GM18519 (cell line): ENCODE data around the gene SLCO1C1.
"Not testable (repeated sequence)": the region's sequence is repeated elsewhere in the genome, so short reads cannot be mapped to it uniquely, and the experiment has no call there.

Experiments
- ATAC-seq: cut with Tn5 transposase; IDR thresholded peaks from one replicate; pipeline ENCODE4 v1.9.1; 2021; ENCODE audit warnings: mild to moderate bottlenecking, moderate library complexity; ENCODE audit not compliant: unreplicated experiment, low FRiP score

SLCO1C1 gene, protein sequence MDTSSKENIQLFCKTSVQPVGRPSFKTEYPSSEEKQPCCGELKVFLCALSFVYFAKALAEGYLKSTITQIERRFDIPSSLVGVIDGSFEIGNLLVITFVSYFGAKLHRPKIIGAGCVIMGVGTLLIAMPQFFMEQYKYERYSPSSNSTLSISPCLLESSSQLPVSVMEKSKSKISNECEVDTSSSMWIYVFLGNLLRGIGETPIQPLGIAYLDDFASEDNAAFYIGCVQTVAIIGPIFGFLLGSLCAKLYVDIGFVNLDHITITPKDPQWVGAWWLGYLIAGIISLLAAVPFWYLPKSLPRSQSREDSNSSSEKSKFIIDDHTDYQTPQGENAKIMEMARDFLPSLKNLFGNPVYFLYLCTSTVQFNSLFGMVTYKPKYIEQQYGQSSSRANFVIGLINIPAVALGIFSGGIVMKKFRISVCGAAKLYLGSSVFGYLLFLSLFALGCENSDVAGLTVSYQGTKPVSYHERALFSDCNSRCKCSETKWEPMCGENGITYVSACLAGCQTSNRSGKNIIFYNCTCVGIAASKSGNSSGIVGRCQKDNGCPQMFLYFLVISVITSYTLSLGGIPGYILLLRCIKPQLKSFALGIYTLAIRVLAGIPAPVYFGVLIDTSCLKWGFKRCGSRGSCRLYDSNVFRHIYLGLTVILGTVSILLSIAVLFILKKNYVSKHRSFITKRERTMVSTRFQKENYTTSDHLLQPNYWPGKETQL

DNA sequence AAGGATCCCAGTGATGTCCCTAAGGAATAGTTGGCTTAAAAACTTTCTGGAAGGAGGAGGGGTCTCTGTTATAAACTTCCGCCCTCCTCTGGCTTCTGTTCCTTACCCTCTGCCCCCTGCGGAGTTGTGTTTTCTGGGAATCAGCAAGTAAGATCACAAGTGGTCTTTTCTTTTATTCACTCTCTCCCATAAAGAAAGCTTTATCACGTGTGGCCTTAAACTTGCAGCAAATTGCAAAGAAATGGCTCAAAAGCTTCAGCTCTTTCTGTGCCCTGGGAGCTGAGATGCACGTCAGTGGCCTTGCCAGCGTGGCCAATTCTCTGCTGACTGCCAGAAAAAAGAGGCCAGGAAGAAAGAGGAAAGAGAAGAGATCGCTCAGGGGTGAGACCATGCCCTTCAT, at the start of gene SLCO1C1:
TSS of gene SLCO1C1 (plus strand) at position 101 of the 400 bp plus-strand sequence. CDS start 4,245 bp downstream, outside the sequence.
- no peak for ATAC-seq

DNA sequence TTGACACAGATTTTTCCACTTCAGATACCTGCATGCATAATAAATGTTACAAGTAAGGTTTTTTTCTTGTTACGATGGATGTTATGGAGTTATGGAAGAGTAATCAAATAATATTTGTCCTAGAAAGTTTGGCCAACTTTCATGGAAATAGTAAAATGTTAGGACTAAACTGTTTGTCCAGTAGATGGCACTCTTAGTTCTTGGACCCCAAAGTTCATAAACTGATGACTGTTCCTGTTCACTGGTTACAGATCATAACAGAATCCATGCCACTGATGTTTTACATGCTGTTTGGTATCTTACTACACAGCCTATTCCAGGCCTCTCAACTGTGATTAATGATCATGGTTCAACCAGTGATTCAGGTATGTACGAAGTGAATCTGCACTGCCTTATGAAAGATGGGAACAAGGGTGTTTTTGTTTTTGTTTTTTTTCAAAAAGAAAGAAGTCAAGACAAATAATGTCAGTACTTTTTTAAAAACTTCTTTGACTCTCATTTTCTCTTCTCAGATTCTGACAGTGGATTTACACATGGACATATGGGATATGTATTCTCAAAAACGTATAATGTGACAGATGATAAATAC, 48.8 kb upstream of the SLCO1C1 start:
- ATAC-seq, result no peak

DNA sequence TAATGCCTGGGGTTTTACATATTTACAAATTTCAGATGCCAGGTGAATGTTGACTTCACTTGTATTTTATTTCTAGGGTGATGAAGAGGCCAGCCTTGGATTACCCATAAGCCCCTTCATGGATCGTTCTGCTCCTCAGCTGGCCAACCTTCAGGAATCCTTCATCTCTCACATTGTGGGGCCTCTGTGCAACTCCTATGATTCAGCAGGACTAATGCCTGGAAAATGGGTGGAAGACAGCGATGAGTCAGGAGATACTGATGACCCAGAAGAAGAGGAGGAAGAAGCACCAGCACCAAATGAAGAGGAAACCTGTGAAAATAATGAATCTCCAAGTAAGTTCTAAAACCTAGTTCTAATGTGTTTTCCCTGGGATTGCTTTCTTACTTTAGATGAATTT, 41.3 kb upstream of the SLCO1C1 start:
- no peak for ATAC-seq

DNA sequence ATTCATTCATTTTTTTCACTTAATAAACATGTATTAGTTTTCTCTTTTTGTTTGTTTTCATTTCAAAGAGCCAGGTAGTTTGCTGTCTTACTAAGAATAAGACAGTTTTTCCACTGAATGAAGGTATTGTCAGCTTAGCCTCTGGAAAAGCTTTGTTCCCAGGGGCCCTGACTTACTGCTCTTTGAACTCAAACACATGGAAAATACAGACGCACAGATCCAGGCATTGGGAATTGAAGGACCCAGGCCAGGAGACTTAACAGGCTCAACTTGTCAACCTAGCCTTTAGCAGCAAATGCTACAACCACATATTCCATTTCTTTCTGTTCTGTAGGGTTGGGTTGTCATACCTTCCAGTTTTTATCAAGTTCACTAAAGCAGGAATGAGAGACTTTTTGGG, 38.5 kb upstream of the SLCO1C1 start:
- ATAC-seq, result no peak

DNA sequence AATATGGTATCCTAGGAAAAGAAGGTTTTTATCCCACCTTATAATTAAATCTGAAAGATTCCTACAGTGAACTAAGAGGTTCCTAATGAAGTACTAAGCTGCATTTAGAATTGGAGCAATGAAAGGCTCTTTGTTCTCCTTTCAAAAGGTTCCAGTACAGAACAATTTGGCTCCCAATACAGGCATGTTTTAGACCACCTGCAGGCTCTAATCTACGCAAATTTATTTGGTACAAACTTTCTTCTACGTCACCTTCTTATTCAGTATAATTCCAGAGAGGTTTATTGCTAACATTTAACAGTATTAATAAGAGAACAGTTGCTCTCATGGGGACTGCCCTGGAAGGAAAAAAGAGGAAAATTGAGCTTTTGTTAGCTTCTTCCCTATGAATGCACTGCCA, 37.6 kb upstream of the SLCO1C1 start:
- no peak for ATAC-seq

DNA sequence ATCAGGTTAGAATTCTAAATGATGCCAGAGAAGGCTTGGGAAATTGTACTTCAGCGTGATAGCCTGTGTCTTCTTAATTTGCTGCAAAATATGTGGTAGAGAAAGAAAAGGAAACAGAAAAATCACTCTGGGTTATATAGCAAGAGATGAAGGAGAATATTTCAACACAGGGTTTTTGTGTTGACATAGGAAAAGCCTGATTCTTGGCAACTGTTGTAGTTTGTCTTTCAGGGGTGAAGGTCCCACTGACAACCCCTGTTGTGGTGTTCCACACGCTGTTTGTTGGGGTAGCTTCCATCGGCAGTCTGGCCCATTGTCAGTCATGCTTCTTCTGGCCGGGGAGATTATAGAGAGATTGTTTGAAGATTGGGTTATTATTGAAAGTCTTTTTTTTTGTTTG, 13.8 kb upstream of the SLCO1C1 start:
- no peak for ATAC-seq

DNA sequence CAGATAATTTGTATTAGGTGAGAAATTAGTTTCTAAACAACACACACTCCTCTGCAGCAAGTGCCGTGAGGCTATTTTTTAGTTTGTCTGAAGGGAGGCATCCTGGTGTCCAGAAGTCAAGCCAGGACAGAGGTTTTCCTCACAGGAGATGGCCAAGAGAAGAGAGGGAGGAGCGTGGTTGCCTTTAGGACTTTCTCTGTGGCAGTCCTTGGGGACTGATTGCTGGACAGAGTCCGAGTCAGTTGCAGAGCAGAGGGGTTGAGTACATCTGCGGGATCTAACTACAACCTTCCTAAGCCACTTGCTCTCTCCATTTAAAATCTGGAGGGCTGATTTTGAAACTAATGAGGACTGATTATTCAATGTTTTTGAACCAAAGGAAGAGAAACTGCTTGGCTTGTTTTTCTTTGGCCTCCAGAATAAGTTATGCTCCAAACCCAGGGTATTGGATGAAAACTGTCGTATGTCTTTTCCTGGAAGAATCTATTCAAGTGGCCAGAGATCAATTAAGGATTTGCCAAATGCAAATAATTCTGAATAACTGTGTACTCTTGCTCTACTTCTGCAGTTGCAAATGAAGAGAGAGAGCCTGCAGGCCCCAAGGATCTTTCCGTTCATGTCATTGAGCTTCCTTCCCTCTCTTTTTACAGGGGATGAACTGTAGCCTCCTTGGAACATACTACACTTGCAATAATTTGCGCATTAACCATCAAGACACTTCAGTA, 1.2 kb downstream of the SLCO1C1 start:
- ATAC-seq, result no peak

DNA sequence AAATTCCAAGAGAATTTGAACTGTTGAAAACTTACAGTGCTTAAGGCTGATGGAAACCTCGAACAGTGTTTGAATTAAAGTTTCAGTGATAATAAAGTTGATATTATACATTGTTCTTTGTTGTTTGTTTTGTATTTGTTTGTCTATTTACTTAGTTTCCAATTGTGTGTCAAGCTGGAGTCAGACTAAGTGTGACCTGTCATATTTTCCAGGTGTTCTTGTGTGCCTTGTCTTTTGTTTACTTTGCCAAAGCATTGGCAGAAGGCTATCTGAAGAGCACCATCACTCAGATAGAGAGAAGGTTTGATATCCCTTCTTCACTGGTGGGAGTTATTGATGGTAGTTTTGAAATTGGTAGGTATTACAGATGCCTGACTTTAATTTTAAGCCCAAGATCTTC, 6.0 kb downstream of the SLCO1C1 start:
- ATAC-seq, result no peak

DNA sequence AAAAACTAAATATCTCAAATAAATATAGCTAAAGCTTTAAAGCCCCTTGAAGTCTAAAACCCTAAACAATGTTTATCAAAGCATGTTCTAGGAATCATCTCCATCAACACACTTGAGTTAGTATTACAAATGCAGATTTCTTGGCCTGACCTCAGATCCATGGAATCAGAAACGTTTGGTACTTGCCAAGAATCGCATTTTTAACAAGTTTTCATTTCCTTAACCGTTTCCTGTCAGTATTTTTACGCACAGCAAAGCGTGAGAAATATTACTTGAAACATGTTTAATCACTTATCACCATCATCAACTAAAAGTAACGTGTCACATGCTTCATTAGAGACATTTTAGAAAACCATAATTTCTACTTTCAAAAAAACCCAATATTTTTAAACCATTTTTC, 9.7 kb downstream of the SLCO1C1 start:
- ATAC-seq, result no peak

DNA sequence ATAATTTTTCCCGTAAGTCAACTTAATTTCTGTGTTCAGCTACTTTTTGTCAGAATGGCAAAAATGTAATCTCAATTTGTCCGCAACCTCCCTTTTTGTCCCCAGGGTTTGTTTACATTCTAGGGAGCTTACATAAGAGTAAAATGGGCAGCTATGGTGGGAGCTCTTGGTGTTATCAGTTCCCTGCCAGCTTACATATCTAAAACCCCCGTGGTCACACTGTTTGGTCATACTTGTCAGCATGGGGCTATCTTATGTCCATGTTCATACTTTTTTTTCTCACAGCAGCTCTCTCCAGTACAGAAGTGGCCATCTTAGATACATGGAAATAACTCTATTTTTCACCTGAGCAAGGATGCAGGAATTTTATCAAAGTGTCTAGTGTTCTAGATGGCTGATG, 16.7 kb downstream of the SLCO1C1 start:
- no peak for ATAC-seq

DNA sequence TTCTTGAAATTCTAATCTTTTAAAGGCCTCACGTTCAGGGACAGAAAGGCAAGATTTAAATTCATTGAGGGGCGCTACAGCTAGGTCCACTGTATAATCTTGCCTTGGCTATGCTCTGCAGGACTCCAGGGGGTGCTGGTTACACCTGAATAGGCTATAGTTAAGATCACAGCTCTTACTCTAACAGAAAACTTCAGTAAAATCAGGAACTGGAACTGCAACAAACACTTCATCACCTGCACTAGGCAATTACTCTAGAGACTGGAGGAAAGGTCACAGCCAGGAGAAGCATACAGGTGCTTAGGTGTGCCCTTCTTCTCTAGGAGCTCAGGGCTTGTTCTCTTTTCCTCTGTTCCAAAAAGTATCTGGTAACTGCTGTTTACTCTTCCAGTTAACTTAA, 20.9 kb downstream of the SLCO1C1 start:
- no peak for ATAC-seq

DNA sequence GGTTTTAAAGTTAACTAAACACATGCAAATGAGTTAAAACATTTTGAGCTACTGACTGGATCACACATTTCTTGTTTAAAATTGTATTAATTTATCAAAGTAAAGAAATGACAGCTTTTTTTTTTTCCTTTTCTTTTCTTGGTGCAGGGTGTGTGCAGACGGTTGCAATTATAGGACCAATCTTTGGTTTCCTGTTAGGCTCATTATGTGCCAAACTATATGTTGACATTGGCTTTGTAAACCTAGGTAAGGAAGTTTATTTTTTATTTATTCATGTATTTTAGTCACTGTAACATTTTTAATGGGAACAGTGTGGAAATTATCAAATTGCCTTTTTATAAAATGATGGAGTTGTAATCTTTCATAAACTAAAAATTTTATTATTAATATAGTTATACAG, 21.9 kb downstream of the SLCO1C1 start:
- no peak for ATAC-seq

DNA sequence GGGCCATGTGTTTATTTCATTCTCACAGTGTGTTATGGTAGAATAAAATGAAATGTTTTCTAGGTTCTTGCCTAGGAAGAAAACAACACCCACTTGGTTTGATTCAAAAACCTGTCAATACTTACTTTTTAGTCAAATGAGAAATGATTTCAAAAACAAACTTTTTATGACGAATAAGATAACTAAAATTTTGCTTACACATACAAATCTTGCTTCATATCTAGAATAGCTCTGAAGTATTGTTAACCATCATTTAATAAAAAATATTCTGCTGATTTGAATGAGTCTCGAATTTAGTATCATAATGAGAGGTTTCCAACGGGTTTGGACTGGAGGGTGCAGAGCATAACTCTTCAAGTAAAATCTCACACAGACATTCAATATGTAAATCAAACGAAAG, 23.2 kb downstream of the SLCO1C1 start:
- no peak for ATAC-seq

DNA sequence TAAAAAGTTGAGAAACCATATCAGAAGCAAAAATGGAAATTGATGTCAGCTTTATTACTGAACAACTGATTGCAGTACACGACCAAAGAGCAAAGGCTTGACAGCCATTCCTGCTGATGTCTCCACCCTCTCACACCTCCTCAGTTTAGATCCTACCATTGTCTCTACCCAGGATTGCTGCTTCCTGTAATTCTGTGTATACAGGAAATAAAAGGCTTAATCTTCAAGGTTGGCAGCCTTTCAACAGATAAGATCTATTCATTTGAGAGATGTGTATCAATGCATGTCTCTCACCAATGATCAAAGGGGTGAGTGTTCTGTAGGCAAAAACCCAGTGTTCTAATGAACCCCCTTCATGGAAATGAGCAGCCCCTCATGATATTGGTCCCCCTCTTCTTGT, 27.0 kb downstream of the SLCO1C1 start:
- no peak for ATAC-seq

DNA sequence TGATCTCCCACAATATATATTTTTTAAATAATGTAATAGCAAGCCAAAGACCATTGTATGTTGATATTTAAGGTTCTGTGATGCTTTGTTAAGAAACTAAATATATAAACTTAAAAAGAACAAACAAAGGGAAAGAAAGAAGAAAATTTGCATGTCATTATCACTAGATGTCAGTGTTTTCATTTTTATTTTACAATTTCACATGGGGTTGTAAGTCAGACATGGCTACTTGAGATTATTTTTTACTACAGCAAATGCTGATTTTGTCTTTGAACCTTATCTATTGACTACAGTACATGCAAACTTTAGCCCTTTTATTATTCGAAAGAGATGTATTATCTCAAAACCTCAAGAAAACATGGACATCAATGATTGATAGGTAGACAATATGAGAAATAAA, 36.1 kb downstream of the SLCO1C1 start:
- no peak for ATAC-seq

DNA sequence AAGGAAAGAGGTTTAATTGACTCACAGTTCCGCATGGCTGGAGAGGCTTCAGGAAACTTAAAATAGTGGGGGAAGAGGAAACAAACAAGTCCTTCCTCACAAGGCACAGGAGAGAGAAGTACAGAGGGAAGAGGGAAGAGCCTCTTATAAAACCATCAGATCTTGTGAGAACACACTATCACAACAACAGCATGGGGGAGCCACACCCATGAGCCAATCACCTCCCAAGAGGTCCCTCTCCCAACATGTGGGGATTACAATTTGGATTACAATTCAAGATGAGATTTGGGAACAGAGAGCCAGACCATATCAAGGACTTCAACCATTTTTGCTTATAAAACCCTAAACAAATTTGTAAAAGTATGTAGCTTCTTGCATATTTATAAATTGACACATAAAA, 45.8 kb downstream of the SLCO1C1 start:
- ATAC-seq, result no peak

DNA sequence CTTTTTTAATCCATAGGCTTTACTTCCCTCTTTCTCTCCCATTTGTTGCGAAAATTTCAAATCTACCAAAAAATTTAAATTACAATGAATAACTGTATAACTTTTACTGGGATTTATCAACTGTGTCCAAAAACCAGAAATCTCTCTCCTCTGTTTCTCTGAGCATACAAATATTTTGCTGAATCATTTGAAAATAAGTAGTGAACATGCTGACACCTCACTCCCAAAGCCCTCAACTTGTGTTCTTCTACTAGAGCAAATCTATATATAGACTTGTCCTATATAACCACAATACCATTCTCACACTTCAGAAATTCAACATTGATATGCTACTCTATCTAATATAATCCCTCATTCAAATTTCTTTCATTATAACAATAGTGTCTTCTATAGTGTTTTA, 53.1 kb downstream of the SLCO1C1 start:
- no peak for ATAC-seq

DNA sequence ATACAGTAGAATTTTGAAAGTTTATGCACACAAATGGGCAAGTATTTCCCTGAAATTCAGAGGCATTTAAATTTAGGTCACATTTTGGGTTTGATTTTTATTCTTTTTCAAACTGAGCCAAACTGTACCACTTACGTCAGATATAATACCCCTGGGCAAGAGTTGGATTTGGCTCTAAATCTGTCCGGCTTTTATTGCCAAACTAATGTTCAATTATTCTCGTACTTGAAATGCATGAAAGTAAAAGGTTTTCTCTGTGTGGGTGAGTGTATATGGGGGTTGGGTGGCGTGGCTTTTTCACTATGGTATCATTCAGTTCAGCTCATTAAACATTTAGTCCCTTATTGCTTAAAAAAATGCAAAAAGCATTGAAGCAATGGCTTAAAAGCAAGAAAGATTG, 55.9 kb downstream of the SLCO1C1 start:
- no peak for ATAC-seq

DNA sequence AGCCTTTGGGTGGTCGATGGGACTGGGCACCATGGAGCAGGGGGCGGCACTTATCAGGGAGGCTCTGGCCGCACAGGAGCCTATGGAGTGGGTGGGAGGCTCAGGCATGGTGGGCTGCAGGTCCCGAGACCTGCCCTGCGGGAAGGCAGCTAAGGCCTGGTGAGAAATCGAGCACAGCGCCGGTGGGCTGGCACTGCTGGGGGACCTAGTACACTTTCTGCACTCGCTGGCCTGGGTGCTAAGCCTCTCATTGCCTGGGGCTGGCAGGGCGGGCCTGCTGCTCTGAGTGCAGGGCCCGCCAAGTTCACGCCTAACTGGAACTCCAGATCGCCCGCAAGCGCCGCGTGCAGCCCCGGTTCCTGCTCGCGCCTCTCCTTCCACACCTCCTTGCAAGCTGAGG, 82.3 kb downstream of the SLCO1C1 start:
- ATAC-seq, result no peak

DNA sequence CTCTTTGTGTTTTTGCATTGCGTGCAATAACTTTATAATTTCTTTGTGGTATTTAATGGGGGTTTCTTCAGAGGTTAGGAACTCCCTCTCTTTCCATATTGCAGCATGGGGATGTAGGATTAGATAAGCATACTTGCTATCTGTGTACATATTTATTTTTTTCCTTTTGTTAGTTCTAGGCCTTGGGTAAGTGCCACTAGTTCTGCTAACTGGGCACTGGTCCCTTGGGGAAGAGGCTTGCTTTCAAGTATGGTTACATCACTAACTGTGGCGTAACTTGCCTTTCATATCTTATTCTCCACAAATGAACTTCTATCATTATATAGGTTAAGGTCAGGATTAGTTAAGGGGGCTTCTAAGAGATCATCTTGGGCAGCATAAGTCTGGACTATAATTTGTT, 83.8 kb downstream of the SLCO1C1 start:
- ATAC-seq, result no peak

DNA sequence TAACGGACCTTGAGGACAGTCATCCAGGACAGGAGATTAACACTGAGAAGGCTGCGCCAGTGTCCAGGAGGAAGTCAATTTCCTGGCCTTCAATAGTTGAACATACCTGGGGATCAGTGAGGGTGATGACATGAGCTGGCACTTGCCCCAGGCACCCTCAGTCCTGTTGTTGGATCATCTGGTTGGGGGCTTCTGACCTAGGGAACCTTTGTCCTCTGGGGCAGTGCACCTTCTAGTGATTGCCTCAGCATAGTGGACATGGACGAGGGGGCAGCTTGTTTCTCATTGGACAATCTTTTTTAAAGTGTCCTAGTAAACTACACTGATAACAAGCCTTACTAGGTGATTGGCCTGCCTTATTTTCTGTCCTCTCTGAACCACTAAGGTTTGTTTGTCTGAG, 84.8 kb downstream of the SLCO1C1 start:
- ATAC-seq, result not testable (repeated sequence)
